ENCODE results near the gene GBGT1.

Gene GBGT1

GRCh38 chr9:133144904-133145851 lies 18.5 kb downstream of the GBGT1 start:
- no peak for DNase-seq (ENCODE audit: insufficient read length, low spot score)
- TF ChIP-seq CTCF (IDR thresholded peaks at IDR 0.05; ENCODE audit: insufficient read depth, missing control alignments) = no peak
- no peak for FAIRE-seq

GRCh38 chr9:133144142-133144903 lies 19.4 kb downstream of the GBGT1 start:
- FAIRE-seq (no peak), DNase-seq (ENCODE audit: insufficient read length, low spot score) (peak; percentile 83)
- TF ChIP-seq CTCF (IDR thresholded peaks at IDR 0.05; ENCODE audit: insufficient read depth, missing control alignments) = peak; percentile 79

- FAIRE-seq = no peak
- TF ChIP-seq CTCF (IDR thresholded peaks at IDR 0.05; ENCODE audit: insufficient read depth, missing control alignments) = no peak
Measured at GRCh38 chr9:133143639-133144141, 20.0 kb downstream of the GBGT1 start.

GRCh38 chr9:133142684-133143622 lies 20.8 kb downstream of the GBGT1 start:
- DNase-seq (ENCODE audit: insufficient read length, low spot score) = no peak
- no peak for FAIRE-seq
- no peak for TF ChIP-seq CTCF (IDR thresholded peaks at IDR 0.05; ENCODE audit: insufficient read depth, missing control alignments)

More at GRCh38 chr9:133143639-133144141, 20.0 kb downstream of the GBGT1 start:
- no peak for DNase-seq (ENCODE audit: insufficient read length, low spot score)

GRCh38 chr9:133141833-133142595 lies 21.7 kb downstream of the GBGT1 start:
- FAIRE-seq = no peak
- TF ChIP-seq CTCF (IDR thresholded peaks at IDR 0.05; ENCODE audit: insufficient read depth, missing control alignments) = no peak
- DNase-seq (ENCODE audit: insufficient read length, low spot score) = no peak

- FAIRE-seq (no peak), DNase-seq (ENCODE audit: insufficient read length, low spot score) (no peak)
- TF ChIP-seq CTCF (IDR thresholded peaks at IDR 0.05; ENCODE audit: insufficient read depth, missing control alignments) = no peak
Measured at GRCh38 chr9:133140606-133141005, 23.1 kb downstream of the GBGT1 start.
